HFFc6 (cell line): Measurements from ENCODE around the gene NANS. TPM values are rescaled to one million over a fixed set of nuclear protein-coding genes. Genes with fewer than 3 reads are reported as not detected.
"Not testable (repeated sequence)": the region's sequence is repeated elsewhere in the genome, so short reads cannot be mapped to it uniquely, and the experiment has no call there.

Source experiments
- DNase-seq: peaks from one replicate; pipeline ENCODE4 v3.0.0-alpha.2; 2018
- H3K27ac Mint-ChIP-seq: 2 replicates; pipeline ENCODE4 v1.8.0; 2020; ENCODE audit warnings: mild to moderate bottlenecking, mixed read lengths
- H3K27me3 Mint-ChIP-seq: 2 replicates; pipeline ENCODE4 v1.8.0; 2021; ENCODE audit warnings: mild to moderate bottlenecking, moderate library complexity, mixed read lengths; ENCODE audit not compliant: insufficient read depth
- H3K36me3 Mint-ChIP-seq: 2 replicates; pipeline ENCODE4 v1.8.0; 2021; ENCODE audit warnings: low read depth, mixed read lengths
- H3K4me1 Mint-ChIP-seq: 2 replicates; pipeline ENCODE4 v1.8.0; 2020; ENCODE audit warnings: low read depth, mixed read lengths
- H3K4me3 Mint-ChIP-seq: 2 replicates; pipeline ENCODE4 v1.8.0; 2020; ENCODE audit warnings: mild to moderate bottlenecking, moderate library complexity, mixed read lengths
- H3K9me3 Mint-ChIP-seq: 2 replicates; pipeline ENCODE4 v1.8.0; 2020; ENCODE audit warnings: mild to moderate bottlenecking, mixed read lengths
- total RNA-seq, 6 experiments: library from RNA; stranded (reverse); fragmentation: NEBNext Ultra II Directional; extraction: Animal tissue kit (Norgen Biotek cat#: 25700); gene quantifications; 2 replicates in 1 of 6; 3 replicates in 5 of 6; pipeline ENCODE4 v1.2.3, GENCODE V29; 2021
- TF ChIP-seq, protein P1 (sequence below): fragments of 200-600 bp; sonication (generic); IDR thresholded peaks from 2 replicates; pipeline ENCODE4 v1.5.0; 2021; ENCODE audit warnings: antibody characterized with exemption, mild to moderate bottlenecking

Gene NANS
- total RNA-seq, 6 experiments from 2014 or later: 82.4 to 103 (median 101) TPM

- Mint-ChIP-seq H3K9me3 (no peaks in the 10 kb centered on the region), H3K27ac (no peak overlapping the region), H3K4me3 (no peak overlapping the region), H3K36me3 (peaks cover 40% of the 10 kb centered on the region), H3K27me3 (peaks cover 3% of the 10 kb centered on the region), H3K4me1 (peaks cover 45% of the 10 kb centered on the region)
- TF ChIP-seq, protein P1, sequence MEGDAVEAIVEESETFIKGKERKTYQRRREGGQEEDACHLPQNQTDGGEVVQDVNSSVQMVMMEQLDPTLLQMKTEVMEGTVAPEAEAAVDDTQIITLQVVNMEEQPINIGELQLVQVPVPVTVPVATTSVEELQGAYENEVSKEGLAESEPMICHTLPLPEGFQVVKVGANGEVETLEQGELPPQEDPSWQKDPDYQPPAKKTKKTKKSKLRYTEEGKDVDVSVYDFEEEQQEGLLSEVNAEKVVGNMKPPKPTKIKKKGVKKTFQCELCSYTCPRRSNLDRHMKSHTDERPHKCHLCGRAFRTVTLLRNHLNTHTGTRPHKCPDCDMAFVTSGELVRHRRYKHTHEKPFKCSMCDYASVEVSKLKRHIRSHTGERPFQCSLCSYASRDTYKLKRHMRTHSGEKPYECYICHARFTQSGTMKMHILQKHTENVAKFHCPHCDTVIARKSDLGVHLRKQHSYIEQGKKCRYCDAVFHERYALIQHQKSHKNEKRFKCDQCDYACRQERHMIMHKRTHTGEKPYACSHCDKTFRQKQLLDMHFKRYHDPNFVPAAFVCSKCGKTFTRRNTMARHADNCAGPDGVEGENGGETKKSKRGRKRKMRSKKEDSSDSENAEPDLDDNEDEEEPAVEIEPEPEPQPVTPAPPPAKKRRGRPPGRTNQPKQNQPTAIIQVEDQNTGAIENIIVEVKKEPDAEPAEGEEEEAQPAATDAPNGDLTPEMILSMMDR: no peak
- DNase-seq: no peak
Observed at GRCh38 chr9:98084396-98084795, 27.9 kb downstream of the NANS start.

GRCh38 chr9:98085058-98085457, 28.5 kb downstream of the NANS start:
- Mint-ChIP-seq H3K9me3 (no peaks in the 10 kb centered on the region), H3K27ac (no peak overlapping the region), H3K4me1 (peaks cover 39% of the 10 kb centered on the region), H3K4me3 (no peak overlapping the region), H3K36me3 (peaks cover 40% of the 10 kb centered on the region), H3K27me3 (peaks cover 3% of the 10 kb centered on the region)
- no peak for DNase-seq
- TF ChIP-seq, protein P1: no peak

- peaks cover 30% of the 10 kb centered on the region for H3K4me1 Mint-ChIP-seq
- DNase-seq: no peak
- H3K4me3 Mint-ChIP-seq: no peak overlapping the region
- no peaks in the 10 kb centered on the region for H3K9me3 Mint-ChIP-seq
- peaks cover 3% of the 10 kb centered on the region for H3K27me3 Mint-ChIP-seq
- TF ChIP-seq, protein P1: no peak
- no peak overlapping the region for H3K27ac Mint-ChIP-seq
- H3K36me3 Mint-ChIP-seq: peaks cover 39% of the 10 kb centered on the region
Observed at GRCh38 chr9:98085944-98086343, 29.4 kb downstream of the NANS start.

DNA sequence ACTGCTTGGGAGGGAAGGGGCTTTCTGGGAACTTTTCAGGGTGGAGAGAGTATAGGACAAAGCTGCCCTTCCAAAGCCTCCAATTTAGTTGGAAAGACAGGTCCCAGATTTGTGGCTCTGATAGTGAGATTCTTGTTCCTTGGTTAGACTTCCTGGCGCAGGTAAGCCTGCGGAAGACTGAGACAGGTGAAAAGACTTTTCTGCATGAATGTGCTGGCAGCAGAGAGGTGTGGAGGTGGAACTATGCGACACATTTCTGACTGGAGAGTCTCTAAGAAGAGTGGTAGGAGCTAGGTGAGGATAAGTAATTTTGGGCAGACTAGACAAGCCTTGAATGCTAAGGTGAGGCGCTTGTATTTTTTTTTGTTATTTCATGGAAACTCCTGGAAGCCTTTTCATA, 29.9 kb downstream of the NANS start:
- peaks cover 35% of the 10 kb centered on the region for H3K36me3 Mint-ChIP-seq
- H3K9me3 Mint-ChIP-seq: no peaks in the 10 kb centered on the region
- H3K4me3 Mint-ChIP-seq: no peak overlapping the region
- TF ChIP-seq, protein P1: no peak
- peaks cover 3% of the 10 kb centered on the region for H3K27me3 Mint-ChIP-seq
- 0 out of 2 replicates have a peak overlapping the region, but pooled peaks have one; percentile 9 for H3K27ac Mint-ChIP-seq
- H3K4me1 Mint-ChIP-seq: peaks cover 25% of the 10 kb centered on the region
- no peak for DNase-seq

DNA sequence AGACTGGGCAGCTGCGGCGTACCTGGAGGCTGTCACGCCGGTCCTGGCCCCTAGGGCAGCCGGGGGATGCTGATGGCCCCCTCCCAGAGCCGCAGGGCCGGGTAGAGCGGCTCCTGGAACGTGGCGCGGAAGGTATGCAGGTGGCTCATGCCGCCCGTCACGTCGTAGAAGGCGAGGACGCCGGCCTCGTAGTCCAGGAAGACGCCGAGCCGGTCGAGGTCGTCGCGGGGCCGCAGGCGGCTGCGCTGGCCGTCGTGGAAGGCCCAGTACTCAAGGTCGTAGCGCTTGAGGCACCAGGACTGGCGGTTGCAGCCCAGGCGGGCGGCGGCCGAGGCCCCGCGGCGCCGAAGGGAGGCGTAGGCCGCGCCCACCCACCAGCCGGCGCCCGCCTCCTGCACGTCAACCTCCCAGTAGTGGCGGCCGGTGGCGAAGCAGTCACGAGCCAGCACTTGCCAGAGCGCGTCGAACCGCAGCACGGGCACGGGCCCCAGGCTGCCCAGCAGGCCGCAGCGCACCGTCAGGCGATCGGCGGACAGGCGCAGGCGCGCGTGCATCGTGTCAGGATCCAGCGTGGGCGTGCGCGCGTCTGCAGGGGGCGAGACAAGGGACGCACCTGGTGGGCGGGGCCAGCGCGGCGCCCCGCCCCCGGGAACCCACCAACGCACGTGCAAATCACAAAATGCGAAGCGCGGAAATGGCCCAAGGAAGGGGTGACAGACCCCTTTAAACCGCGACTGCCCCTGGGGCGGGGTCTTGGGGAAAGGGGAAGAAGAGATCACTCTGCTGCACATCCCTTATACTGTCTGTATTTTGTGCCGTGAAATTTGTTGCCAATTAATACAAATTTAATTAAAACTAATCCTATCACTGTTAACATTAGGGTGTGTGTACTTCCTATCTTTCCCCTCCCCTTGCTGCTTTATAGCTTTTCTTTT, 31.2 kb downstream of the NANS start:
- peaks cover 23% of the 10 kb centered on the region for H3K36me3 Mint-ChIP-seq

GRCh38 chr9:98090674-98091073, 34.1 kb downstream of the NANS start:
- H3K4me1 Mint-ChIP-seq, DNase-seq, H3K27me3 Mint-ChIP-seq, H3K4me3 Mint-ChIP-seq, H3K27ac Mint-ChIP-seq, H3K9me3 Mint-ChIP-seq: not testable (repeated sequence)
- peaks cover 17% of the 10 kb centered on the region for H3K36me3 Mint-ChIP-seq

More for the DNA sequence above, 31.2 kb downstream of the NANS start:
- peaks cover 3% of the 10 kb centered on the region for H3K27me3 Mint-ChIP-seq
- H3K27ac Mint-ChIP-seq: no peak overlapping the region
- H3K9me3 Mint-ChIP-seq: no peaks in the 10 kb centered on the region
- DNase-seq: no peak
- peaks cover 13% of the 10 kb centered on the region; the same call in 1 of the 2 replicates for H3K4me1 Mint-ChIP-seq
- H3K4me3 Mint-ChIP-seq: no peak overlapping the region
- TF ChIP-seq, protein P1: no peak
